Measurements from ENCODE around the gene ZNF516.
A peak's percentile ranks its signal among the peaks of the same experiment; 100 is the strongest.

ZNF516 gene

GRCh38 chr18:76357585-76358260 lies 137.3 kb downstream of the ZNF516 start:
- no peak for DNase-seq (ENCODE audit: insufficient read length)
- TF ChIP-seq TAF1 (IDR thresholded peaks at IDR 0.05; ENCODE audit: borderline replicate concordance, low read depth, low read length) = no peak
- TF ChIP-seq POLR2A (IDR thresholded peaks at IDR 0.05; ENCODE audit: low read depth, low read length) = no peak
- TF ChIP-seq POLR2AphosphoS5 (IDR thresholded peaks at IDR 0.05; ENCODE audit: low read depth, low read length) = no peak
- no peak for FAIRE-seq

GRCh38 chr18:76357174-76357573 lies 137.9 kb downstream of the ZNF516 start:
- DNase-seq (ENCODE audit: insufficient read length) (no peak), FAIRE-seq (no peak)
- TF ChIP-seq POLR2AphosphoS5 (IDR thresholded peaks at IDR 0.05; ENCODE audit: low read depth, low read length) = no peak
- no peak for TF ChIP-seq TAF1 (IDR thresholded peaks at IDR 0.05; ENCODE audit: borderline replicate concordance, low read depth, low read length)
- no peak for TF ChIP-seq POLR2A (IDR thresholded peaks at IDR 0.05; ENCODE audit: low read depth, low read length)

- FAIRE-seq (no peak), DNase-seq (ENCODE audit: insufficient read length) (no peak)
- TF ChIP-seq TAF1 (IDR thresholded peaks at IDR 0.05; ENCODE audit: borderline replicate concordance, low read depth, low read length) (no peak), POLR2AphosphoS5 (IDR thresholded peaks at IDR 0.05; ENCODE audit: low read depth, low read length) (no peak), POLR2A (IDR thresholded peaks at IDR 0.05; ENCODE audit: low read depth, low read length) (no peak)
Observed at GRCh38 chr18:76356666-76357065, 138.4 kb downstream of the ZNF516 start.

DNA sequence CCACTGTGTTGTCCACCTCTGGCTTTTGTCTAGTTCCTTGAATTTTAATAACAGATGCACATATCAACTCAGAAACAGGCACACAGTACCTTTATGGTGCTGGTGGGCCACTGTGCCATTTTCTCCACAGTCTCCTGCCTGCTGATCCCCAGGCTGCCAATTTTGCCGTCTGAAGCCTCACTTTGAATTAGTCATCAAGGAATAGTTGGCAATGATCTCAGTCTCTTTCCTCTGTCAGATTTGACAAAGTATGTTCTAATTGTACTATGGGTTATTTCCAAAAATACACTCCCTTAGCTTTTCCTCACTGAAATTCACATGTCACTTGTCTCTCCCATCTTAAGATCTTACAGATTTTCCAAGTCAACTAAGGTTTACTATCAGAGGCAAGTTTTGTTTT lies 140.7 kb downstream of the ZNF516 start:
- DNase-seq (ENCODE audit: insufficient read length) (no peak), FAIRE-seq (no peak)
- no peak for TF ChIP-seq POLR2A (IDR thresholded peaks at IDR 0.05; ENCODE audit: low read depth, low read length)
- no peak for TF ChIP-seq POLR2AphosphoS5 (IDR thresholded peaks at IDR 0.05; ENCODE audit: low read depth, low read length)
- TF ChIP-seq TAF1 (IDR thresholded peaks at IDR 0.05; ENCODE audit: borderline replicate concordance, low read depth, low read length) = no peak

DNA sequence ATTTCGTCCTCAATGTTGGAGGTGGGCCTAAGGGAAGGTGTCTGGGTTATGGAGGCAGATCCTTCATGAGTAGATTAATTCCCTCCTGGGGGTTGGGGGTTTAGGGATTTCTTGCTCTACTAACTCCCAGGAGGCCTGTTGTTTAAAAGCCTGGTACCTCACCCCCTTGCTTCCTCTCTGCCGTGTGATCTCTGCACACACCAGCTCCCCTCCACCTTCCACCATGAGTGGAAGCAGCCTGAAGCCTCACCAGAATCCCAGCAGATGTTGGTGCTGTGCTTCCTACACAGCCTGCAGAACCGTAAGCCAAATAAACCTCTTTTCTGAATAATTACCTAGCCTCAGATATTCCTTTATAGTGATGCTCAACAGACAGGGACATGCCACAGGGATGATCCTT lies 141.5 kb downstream of the ZNF516 start:
- DNase-seq (ENCODE audit: insufficient read length) = no peak
- TF ChIP-seq POLR2A (IDR thresholded peaks at IDR 0.05; ENCODE audit: low read depth, low read length) = no peak
- no peak for TF ChIP-seq TAF1 (IDR thresholded peaks at IDR 0.05; ENCODE audit: borderline replicate concordance, low read depth, low read length)
- no peak for TF ChIP-seq POLR2AphosphoS5 (IDR thresholded peaks at IDR 0.05; ENCODE audit: low read depth, low read length)
- no peak for FAIRE-seq

- DNase-seq (ENCODE audit: insufficient read length) = no peak
- FAIRE-seq = no peak
- TF ChIP-seq TAF1 (IDR thresholded peaks at IDR 0.05; ENCODE audit: borderline replicate concordance, low read depth, low read length) (no peak), POLR2A (IDR thresholded peaks at IDR 0.05; ENCODE audit: low read depth, low read length) (no peak), POLR2AphosphoS5 (IDR thresholded peaks at IDR 0.05; ENCODE audit: low read depth, low read length) (no peak)
Observed at GRCh38 chr18:76353046-76353445, 142.0 kb downstream of the ZNF516 start.

DNA sequence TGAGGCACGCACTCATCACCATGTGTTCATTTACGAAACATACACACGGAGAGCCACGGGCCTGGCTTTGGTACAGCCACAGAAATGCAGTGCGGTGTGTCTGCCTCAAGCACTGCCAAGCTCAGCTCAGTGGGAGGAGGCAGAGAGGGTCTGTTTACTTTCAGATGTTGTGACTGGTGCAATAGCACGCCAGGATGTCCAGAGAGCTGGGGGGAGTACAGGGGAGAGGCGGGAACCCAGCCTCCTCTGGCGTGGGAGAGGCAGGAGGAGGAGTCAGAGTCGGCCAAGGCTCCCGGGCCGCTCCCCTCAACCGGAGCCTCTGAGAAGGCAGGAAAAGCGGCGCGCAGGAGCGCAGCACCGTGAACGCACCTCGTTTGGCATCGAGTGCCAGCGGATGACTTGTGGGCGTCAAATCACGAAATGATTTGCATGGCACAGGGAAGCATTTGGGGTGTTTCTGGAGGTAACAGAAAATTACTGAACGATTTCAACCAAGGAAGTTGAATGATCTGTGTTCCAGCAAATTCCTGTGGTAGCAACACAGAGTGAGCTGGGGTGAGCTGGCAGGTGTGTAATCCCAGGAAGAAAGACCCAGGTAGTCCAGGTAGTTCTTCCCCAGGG lies 143.0 kb downstream of the ZNF516 start:
- FAIRE-seq (no peak), DNase-seq (ENCODE audit: insufficient read length) (no peak)
- TF ChIP-seq POLR2A (IDR thresholded peaks at IDR 0.05; ENCODE audit: low read depth, low read length) (no peak), TAF1 (IDR thresholded peaks at IDR 0.05; ENCODE audit: borderline replicate concordance, low read depth, low read length) (no peak), POLR2AphosphoS5 (IDR thresholded peaks at IDR 0.05; ENCODE audit: low read depth, low read length) (no peak)

DNA sequence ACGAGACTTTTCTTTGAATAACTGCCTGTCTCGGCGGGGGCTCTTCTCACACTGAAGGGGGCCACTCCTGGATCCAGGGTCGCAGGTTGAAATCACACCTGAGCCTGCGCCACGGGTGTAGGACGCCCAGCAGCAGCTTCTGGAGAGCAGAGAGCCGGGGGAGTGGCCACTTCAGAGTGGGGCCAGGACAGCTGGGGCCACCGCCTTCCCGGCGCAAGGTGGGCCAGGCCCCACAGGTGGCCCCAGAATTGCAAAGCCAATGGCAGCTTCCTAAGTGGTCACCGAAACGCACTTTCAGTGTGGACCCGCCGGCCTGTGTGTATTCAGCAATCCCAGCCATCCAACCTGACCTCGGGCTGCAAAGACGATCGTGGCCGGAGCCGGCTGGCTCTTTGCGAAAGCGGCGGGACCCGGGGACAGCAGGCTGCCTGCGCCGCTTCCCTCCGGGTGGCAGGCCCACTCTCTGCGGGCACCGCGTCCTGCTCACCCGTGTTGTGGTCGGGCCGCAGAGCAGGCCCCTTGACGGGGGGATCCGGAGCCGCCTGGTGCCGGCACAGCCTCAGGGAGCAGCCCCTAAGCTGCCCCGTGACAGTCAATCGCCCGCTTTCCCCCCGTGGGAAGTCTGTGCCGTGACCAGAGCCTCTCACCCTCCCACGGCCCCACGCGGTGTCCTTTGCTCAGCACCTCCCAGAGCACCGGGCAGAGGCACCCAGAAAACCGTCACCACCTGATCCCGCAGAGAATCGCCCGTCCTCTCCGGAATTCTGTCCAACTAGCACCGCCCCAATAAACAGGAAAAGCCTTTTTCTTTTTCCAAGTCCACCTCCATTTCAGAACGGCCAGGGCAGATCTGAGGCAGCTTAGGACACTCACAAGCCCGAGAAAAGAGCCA lies 144.7 kb downstream of the ZNF516 start:
- FAIRE-seq (no peak), DNase-seq (ENCODE audit: insufficient read length) (no peak)
- TF ChIP-seq POLR2AphosphoS5 (IDR thresholded peaks at IDR 0.05; ENCODE audit: low read depth, low read length) = no peak

DNA sequence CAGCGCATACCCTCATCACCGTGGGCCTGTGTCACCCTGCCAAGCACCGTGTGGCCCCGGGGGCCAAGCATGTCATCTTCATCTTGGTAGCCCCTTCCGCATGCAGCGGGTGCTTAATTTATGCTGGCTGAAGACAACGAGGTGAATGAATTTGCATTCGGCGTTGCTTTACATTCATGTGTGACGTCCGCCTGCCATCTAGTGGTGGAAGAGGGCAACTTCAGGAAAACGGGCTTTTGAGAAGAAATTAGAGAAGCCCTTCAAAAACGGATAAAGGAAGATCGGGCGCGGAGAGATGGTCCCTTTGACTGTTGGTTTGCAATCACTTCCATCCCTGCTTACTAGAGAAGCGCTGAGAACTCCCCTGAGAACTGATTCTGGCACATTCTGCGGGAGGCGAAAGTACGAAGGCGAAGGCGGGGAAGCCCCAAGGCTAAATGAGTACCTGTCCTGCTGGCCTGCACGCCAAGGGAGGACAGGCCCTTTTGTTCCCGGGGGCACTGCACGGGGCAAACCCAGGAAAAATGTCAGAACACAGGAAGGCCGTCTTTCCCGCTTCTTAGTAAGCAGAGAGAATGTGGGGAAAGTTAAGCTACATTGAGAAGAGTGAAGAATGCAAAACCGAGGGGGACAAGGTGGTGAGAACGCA lies 145.9 kb downstream of the ZNF516 start:
- FAIRE-seq = peak; percentile 96
- DNase-seq (ENCODE audit: insufficient read length) = peak; percentile 46
- TF ChIP-seq TAF1 (IDR thresholded peaks at IDR 0.05; ENCODE audit: borderline replicate concordance, low read depth, low read length) (no peak), POLR2A (IDR thresholded peaks at IDR 0.05; ENCODE audit: low read depth, low read length) (no peak), POLR2AphosphoS5 (IDR thresholded peaks at IDR 0.05; ENCODE audit: low read depth, low read length) (no peak)

DNA sequence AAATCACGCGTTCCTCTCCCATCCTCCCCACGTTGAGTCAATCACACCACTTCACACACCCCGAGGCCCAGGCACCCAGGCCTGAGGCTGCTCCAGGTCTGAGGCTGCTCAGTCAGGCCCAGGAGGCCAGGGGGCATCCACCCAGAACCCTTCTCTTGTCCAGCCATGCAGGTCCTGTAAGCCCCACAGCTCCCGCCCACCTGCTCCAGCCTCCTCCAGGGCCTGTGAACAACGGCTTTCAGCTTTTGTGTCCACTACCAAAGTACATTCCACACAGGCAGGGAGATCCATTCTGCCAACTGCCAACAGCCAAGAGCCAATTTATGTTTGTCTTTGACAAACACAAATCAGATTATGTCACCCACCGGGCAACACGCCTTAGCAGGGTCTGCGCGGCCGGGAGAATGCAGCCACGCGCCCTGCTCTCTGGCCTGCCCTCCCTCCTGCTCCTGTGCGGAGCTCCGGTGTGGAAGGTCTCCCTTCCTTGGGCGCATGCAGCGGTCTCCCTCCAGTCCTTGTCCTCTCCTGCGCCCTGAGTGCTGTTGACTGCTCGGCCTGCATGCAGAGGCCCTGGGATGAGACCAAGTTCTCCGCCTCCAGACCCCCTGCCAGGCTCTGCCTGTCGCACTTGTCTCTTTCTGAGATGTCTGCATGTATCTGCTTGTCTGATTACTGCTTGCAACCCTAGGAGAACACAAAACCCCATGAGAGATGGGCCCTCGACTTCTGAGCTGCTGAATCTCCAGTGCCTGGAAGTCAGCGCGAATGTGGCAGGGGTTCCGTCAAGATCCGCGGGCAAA lies 146.6 kb downstream of the ZNF516 start:
- TF ChIP-seq POLR2AphosphoS5 (IDR thresholded peaks at IDR 0.05; ENCODE audit: low read depth, low read length) (no peak), POLR2A (IDR thresholded peaks at IDR 0.05; ENCODE audit: low read depth, low read length) (no peak), TAF1 (IDR thresholded peaks at IDR 0.05; ENCODE audit: borderline replicate concordance, low read depth, low read length) (no peak)
- DNase-seq (ENCODE audit: insufficient read length) = no peak
- FAIRE-seq = no peak

Measured in GM12892 (cell line).